SK-N-DZ (cell line): ENCODE data around the gene SHB.
A peak's percentile ranks its signal among the peaks of the same experiment; 100 is the strongest.

Experiments used
- DNase-seq: peaks from one replicate; pipeline ENCODE4 v3.0.0-alpha.2; 2015; ENCODE audit warnings: low spot score

SHB gene

DNA sequence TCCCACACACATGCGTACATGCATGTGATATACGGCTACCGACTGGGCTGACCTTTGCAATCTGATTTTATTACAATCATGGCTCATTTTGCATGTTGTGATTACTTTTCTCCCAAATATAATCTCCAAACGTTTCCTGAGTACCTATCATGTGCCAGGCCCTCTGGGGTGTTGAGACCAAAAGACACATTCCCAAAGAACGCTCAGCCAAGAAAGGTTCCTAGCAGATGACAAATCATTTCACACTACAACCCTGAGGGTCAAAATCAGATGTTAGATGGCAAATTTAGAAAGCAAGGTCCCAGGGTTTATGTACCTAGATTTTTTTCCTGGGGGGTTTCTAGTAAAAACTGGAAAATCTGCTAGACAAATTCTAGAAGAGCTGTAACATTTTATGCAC is 132.7 kb downstream of the SHB start:
- DNase-seq = no peak

DNA sequence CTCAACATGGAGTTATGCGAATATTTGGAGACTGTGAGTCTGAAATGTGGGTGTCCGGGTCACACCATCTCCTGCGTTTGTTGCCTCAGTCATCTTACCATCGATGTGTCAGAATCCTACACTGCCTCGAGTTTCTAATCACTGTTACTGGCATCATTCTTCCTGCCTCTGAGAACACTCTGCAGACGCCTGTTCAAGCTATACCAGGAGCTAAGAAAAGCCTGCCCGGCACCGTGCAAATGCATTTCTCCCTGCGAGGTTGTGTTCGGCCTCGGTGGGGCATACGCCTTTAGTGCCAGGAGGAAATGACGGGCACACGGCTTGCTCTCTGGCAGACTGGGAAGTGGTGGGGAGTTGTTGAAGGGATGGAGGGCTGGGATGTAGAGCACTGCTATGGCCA is 133.9 kb downstream of the SHB start:
- DNase-seq = no peak

DNA sequence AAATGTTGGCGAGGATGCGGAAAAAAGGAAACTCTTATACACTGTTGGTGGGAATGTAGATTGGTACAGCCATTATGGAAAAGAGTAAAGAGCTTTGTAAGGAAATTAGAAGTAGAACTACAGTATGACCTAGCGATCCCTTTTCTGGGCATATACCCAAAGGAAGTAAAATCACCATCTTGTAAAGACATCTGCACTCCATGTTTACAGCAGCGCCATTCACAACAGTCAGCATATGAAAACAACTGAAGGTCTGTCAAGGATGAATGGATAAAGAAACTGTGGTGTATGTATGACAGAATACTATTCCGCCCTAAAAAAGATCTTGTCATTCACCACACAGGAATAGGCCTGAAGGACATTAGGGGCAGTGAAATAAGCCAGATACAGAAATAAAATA is 137.4 kb downstream of the SHB start:
- no peak for DNase-seq

DNA sequence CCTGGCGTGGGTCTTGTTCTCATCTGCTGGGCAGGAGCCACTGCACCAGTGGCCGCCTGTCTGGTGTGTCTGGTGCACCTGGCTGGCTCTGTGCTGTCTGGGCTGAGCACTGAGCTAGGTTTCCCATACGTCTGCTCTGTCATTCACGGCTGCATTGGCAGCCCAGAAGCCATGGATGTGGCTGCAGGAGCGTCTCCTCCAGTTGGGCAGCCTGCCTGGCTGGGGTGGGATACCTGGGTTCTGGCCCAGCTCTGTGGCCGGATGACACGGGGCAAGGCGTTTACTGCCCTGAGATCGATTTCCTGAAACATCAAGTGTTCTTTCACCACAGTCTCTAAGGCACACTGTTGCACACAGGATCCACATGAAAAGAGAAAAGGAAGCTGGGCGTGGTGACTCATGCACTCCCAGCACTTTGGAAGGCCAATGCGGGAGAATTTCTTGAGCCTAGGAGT is 139.6 kb downstream of the SHB start:
- no peak for DNase-seq

DNA sequence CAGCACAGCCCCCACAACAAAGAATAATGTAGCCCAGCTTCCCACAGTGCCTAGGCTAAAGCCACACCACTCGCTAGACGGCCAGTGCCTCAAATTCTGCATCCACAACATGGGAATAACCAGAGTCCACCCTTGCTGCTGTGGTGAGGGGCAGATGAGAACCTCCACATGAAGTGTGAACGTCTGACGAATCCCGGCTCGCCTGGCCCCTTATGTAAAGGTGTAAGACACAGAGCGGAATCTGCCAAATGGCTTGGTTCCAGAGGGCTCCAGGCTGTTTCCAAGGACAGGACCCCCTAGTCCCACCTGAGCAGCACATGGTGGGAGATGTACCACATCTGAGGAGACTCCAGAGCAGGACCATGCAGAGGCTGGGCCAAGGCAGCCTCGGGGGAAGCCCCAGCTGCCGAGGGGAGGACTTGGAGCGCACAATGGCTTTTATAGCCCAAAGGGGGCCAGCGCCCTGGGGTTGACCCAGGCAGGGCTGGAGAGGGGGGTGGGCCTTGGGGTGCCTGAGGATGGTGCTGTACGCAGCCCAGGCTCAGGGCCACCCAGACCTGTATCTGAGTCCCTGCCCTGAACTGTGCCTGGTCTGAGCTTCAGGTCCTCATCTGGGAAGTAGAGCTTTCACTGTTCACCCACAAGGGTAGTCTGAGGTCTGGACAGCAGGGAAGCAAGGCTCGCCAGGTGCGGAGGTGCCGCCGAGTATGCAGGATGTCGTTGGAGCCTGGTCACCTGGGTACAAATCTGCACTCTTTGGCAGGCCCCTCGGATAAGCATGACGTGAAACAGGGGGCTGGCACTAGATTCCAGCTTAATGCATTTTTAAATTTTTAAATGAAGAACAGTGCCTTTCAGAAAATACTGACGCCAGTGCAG is 140.2 kb downstream of the SHB start:
- no peak for DNase-seq

DNA sequence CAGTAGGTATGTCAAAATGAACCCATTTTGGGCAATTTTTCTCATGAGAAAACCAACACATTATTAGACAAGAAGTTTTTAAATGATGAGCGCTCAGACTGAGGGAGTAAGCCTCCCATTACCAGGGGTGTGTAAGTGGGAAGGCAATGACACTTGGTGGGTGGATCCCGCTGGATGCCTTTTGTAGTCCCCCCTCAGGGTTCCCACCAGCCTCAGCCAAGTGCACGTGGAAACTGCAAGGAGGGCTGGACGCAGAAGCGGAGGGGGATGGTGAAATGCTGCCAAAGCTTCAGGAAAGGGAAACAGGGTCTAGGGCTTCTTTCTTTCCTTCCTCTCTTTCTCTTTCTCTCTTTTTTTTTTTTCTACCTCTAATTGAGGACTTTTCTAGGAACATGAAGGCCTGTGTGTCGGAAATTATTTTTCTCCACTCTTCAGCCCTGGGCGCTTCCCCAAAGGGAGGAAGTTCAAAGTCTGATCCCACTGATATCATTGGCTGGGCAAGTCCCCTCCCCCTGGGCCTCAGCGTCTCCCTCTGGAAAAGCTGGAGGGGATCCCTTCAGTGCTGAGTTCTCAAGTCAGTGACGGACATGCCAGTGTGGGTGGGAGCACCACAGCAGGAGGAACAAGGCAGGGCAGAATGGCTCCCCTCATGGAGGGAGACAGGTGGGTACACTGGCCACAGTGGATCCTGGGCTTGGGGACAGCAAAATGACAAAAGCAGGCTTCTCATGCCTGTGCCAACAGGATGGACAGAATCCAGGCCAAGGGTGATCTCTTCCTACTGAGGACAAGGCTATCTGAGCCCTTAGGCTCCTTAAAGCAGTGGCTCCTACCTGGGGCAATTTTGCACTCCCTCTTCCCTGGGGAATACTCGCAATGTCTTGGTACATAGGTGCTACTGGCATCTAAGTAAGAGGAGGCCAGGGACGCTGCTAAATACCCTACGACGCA is 141.2 kb downstream of the SHB start:
- no peak for DNase-seq

DNA sequence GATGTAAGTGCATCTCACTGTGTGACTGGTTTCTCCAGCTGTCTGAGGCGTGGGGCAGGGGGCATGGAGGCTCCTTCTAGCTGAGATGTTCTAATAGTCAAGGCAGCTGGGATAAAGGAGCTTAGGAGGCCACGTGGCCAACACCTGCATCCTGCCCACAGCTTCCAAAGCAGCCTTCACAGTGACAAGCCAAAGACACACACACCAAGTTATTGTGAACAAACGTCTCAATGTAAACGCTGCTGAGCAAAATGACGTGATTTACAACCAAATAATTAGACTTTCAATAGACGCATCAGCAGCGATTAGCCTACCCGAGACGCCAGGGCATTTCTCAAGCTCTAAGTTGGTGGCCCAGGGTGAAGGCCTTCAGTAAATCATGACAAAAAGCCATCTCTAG is 141.9 kb downstream of the SHB start:
- no peak for DNase-seq

DNA sequence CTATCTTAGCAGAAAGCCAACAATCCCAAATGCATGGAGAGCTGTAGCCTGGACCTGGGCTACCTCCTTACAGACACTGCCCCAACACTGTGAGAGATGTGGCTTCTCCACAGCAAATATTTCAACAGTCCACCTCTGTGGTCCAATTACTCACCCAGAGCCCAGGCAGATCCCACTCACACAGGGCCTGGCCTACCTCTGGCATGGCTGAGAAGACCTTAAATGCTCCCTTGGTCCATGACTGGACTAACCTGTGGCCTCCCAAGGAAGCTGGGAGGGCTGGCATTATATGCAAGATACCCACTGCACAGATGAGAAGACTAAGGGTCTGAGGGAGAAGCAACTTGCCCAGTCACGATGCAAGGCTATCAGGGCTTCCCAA is 142.3 kb downstream of the SHB start:
- no peak for DNase-seq

DNA sequence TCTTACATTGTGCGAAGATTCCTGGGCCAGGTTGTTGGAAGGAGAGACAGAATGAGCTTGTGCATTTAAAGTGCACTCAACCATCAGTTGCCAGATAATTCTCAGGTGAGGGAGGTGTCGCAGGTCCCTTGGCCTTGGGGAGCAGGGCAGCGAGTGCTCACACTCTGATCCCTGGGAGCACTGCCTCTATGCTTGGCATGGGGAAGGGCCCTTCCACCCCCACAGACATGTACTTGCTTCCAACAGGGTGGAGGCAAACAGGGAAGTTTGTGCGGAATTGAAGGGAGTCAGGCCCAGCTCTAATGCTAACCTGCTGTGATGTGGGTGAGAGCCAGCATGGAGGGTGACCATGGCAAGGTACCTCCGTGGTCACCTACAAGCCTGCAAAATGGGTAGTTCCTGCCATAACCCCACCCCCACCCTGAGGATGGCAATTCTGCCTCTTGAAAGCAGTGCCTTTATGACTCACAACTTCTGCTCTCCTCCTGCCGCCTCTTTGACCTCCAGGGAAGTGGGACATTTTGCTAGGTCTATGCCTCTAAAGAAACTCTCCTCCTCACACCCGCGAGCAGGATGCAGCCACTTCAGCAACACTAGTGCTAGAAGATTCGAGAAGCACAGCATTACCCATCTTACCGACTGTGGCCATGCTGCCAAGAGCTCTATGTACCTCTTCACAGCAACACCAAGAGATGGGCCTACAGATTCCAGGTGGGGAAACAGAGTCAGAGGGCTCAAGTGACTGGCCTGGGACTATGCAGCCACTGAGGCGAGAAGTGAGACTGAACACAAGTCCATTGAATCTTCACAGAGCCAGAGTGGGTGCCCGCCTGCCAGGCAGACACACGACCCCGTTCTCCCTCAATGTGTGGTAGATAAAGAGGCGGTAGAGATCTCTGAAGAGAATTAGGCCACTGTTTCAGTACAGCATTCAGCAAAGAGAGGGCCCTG is 143.0 kb downstream of the SHB start:
- no peak for DNase-seq

DNA sequence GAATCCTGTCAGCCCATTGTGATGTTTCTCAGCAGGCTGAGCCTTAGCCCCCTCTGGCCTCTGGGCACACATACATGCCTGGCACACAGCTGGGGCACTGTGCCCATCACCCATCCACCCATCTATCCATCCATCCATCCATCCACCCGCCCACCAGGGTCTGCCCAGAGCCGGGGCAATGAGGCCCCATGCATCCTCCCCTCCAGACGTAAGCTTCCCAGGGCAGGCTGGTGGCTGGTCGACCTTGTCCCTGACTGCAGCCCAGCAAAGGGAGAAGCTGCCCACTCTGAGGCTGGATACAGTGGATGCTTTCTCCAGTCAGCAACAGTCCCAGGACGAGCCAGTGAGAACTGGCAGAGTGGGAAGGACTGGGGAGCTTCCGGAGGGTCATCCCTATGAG is 144.0 kb downstream of the SHB start:
- DNase-seq = no peak

DNA sequence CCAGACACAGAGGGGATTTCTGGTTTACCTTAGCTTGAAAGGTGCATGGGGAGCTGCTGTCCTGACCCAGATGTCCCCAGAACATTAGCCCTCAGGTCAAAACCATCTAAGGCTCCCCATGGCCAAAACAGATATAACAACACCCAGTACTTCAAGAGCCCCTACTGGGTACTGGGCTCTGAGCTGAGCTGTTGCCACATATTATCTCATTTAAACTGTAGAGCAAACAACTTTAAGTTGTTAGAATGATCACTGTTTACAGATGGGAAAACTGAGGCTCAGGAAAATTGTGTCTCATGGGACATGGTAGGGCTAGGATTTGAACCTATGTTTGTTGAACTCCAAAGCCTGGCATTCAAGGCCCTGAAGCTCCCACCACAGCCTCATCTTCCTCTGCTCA is 144.5 kb downstream of the SHB start:
- DNase-seq = no peak

DNA sequence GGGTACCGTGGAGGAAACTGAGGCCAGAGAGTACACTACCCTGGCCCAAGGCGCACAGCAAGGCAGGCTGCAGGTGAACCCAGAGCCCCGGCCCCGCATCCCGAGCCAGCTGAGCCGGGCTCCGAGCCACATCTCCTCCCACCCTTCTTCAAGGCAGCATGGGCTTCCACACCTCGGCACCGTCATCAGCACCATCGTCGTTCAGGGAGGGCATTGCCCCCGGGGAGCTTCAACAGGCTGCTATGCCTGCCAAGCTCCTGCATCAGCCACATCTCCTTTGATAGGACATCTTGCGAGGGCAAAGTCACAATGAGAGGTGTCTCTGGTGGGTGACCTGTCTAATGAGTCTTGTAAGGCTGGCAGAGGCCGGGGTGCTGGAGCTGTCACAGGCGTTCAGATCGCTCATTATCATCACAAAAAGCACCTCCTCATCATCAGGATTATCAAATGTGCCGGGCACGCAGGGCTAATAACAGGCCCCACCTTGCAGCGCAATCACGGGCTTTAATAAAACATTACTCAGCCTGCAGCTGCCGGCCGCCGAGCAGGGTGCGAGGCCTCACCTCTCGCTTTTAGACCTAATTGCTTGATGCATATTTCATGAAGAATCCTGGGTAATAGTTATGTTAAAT is 145.1 kb downstream of the SHB start:
- DNase-seq = no peak

DNA sequence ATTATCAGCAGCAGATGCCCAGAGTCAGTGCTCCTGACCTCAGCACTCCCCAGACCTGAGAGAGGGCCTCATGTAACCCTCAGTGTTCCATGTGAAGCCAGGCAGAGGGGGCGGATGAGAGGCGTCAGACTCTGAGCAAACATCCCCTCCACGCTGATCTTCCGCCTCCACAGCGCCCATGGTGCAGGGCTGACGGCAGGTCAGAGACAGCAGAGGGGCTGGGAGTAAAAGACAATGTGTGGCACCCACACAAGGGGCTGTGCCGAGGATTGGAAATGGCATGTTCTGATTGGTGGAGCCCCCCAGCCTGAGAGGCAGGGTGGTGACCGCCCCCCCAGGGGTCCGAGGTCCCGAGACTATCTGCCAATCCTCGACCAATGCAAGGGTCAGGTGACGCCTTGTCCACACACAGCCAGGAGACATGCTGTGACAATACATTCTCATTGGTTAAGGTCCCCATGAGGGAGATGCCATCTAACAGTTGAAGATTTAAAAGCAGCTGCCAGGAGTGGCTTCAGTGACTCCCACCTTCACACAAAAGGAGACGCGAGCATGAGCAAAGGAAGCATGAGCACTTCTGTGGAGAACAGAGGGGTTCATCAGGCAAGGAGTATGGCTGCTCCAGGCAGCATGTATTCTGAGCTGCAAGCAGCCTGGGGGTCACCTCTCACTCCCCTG is 145.8 kb downstream of the SHB start:
- DNase-seq = peak; percentile 78

DNA sequence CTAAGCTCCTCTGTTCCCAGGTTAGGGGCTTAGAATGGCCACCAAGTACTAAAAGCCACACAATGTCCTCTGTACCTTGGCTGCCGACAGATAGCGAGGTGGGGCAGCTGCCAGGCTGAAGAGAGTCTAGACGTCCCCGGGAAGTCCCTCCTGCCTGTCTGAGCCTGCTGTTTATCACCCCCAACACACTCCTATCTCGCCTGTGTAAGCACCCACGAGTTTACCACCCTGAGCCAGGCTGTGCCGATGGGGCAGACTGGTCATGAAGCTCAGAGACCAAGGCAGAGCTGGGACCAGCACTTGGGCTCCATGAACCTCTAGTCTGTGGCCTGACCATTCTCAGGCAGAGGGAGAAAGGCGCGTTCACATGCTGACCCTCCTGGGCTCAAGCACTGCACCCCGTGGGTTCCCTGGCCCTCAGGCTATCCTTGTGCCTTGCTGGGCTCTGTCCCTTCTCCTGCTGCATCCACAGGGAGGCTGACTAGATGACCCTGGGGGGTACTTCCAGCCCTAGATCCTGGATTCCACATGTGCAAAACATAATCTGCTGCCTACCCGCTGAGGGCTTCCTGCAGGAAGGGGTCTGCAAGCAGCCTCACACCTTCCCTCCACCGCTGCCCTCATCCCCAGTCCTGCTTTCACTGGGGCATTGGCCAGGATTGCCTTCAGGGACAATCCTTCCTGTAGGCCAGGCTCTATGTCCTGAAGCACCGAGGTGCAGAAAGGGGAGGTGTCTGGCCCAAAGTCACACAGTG is 146.5 kb downstream of the SHB start:
- DNase-seq = no peak

DNA sequence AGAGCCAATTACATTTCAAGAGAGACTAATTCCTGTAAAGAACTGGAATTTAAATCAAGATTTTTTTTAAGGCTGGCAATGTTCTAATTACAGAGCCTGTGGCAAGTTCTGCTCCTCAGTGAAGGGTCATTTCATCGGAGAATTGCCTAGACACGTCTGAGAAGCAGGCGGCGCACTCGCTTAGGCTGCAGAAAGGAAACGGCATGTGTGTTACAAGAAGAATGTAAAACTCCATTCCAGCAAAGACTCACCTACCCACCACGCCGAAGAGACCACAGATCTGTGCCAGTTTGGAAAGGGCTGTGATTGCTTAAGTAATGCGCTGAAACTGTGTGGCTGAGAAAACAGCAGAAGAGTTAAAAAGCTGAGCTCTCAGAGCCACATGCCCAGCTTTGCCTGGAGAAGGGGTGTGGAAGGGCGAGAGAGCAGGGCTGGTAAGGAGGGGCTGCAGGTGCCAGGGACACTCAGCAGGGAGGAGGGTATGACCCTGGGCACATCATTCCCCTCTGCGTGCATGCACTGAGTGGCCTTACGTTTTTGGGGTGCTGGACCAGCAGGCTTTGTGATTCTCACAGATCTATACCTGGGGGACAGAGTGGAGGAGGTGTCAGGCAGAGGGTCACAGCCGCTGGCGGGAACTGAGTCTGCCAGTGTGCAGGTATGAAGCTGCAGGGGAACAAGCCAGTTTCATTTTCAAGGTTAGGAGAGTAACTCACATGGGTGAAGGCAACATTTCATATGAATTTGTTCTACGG is 147.3 kb downstream of the SHB start:
- DNase-seq = no peak

DNA sequence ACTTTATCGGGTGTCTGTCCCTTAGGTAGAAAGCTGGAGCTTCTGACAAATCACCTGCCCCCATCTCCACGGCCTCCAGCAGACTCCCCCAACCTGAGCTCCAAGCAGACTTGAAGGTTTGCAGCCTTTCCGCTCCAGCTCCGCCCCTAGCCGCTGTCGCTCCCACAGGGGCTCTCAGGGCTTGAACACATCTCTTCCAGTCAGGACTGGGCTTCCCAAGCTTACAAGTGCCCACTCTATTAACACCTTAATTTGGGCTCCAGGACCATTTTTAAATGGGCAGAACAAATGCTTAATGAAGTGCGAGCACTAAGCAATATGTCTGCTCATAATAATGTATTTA is 147.9 kb downstream of the SHB start:
- DNase-seq = no peak

DNA sequence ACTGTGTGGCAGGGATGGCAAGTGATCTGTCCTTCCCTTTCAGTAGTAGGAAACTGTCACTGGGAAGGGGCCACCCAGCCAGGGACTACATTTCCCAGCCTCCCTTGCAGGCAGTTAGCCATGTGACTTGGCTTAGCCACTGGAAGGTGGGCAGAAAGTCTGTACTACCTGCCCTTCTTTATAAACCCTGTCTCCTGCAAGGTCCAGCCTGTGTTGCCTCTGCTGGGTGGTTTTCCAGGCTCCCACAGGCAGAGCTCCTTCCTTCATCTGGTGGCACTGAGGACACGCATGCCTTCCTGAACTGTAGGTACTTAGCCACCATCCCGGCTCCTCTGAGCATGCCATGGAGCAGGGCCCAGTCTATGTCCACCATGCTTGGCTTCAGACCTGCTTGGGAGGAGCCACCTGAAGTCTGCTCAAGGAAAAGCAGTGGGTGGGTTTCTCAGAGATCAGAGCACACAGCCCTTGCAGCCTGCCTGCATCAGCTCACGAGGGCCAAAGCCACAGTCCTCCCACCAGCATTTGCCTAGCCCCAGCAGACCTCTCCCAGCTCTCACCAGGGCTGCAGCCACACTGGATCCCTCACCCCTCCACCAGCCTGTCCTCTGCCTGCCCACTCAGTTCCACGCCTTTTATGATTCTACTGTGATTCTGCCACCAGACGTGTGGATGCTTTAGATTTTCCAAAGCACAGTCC is 148.4 kb downstream of the SHB start:
- DNase-seq = peak; percentile 50

DNA sequence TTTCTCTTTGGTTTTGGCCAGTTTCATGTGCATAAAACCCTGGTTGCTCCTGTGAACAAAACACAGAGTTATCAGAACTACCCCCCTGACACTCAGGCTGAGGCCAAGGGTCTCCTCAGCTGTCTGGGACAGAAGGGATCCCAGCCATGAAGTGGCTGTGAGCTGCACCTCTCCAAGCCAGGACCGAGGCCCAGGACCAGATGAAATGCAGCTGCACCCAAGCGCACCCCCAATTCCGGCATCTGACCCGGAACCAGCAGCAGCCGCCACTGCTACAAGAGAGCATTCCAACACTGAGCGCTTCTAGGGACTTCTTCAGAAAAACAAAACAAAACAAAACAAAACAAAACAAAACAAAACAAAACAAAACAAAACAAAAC is 149.1 kb downstream of the SHB start:
- no peak for DNase-seq
